Hepatocyte (in vitro differentiated cells): Measurements from ENCODE around the gene CYBA.

Source experiments
- EZH2 ChIP-seq: fragments of 200-600 bp; sonication (generic); IDR thresholded peaks from 2 replicates; pipeline ENCODE4 v1.6.1; 2016; ENCODE audit warnings: antibody characterized with exemption, mild to moderate bottlenecking, borderline replicate concordance
- EZH2phosphoT487 ChIP-seq: fragments of 200-600 bp; sonication (generic); IDR thresholded peaks from one replicate; pipeline ENCODE4 v1.6.1; 2018; ENCODE audit warnings: antibody characterized with exemption, mild to moderate bottlenecking, low read depth, moderate library complexity; ENCODE audit not compliant: unreplicated experiment, severe bottlenecking
- TF ChIP-seq, protein P1 (sequence below): fragments of 200-600 bp; sonication (generic); IDR thresholded peaks from 2 replicates; pipeline ENCODE4 v1.5.1; 2016; ENCODE audit warnings: antibody characterized with exemption, mild to moderate bottlenecking; ENCODE audit not compliant: poor library complexity

- TF ChIP-seq, protein P1, sequence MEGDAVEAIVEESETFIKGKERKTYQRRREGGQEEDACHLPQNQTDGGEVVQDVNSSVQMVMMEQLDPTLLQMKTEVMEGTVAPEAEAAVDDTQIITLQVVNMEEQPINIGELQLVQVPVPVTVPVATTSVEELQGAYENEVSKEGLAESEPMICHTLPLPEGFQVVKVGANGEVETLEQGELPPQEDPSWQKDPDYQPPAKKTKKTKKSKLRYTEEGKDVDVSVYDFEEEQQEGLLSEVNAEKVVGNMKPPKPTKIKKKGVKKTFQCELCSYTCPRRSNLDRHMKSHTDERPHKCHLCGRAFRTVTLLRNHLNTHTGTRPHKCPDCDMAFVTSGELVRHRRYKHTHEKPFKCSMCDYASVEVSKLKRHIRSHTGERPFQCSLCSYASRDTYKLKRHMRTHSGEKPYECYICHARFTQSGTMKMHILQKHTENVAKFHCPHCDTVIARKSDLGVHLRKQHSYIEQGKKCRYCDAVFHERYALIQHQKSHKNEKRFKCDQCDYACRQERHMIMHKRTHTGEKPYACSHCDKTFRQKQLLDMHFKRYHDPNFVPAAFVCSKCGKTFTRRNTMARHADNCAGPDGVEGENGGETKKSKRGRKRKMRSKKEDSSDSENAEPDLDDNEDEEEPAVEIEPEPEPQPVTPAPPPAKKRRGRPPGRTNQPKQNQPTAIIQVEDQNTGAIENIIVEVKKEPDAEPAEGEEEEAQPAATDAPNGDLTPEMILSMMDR = no peak
- TF ChIP-seq EZH2 = no peak
- no peak for TF ChIP-seq EZH2phosphoT487
Measured at GRCh38 chr16:88699180-88699579, 48.3 kb upstream of the CYBA start.
